ENCODE results near the gene KIF25.

DNA sequence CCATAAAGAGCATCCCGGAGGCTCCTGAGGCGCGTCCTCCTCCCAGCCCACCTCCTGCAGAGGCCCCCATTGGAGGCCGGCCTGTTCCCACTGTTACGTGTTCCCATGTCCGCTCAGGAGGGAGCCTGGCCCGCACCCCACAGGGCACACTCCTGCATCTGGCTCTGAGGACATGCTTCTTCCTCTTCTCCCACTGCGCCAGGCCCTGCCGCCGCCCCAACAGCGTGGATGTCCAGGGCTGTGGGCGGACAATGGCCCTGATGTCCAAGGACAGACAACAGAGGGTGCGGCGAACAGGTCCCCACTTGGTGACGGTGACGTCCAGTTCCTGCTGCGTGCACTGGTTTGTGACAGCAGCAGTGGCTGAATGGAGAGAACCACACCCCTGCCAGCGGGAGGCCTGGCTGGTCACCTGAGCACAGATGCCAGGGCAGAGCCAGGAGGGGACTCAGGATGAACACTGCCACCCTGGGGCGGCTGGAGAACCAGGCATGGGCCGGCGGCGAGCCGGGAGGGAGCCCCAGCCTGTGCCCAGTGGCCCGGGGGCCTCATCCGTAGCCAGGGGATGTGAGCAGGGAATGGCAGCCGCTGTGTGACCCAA, 54.9 kb downstream of the KIF25 start:
- TF ChIP-seq, protein P1, sequence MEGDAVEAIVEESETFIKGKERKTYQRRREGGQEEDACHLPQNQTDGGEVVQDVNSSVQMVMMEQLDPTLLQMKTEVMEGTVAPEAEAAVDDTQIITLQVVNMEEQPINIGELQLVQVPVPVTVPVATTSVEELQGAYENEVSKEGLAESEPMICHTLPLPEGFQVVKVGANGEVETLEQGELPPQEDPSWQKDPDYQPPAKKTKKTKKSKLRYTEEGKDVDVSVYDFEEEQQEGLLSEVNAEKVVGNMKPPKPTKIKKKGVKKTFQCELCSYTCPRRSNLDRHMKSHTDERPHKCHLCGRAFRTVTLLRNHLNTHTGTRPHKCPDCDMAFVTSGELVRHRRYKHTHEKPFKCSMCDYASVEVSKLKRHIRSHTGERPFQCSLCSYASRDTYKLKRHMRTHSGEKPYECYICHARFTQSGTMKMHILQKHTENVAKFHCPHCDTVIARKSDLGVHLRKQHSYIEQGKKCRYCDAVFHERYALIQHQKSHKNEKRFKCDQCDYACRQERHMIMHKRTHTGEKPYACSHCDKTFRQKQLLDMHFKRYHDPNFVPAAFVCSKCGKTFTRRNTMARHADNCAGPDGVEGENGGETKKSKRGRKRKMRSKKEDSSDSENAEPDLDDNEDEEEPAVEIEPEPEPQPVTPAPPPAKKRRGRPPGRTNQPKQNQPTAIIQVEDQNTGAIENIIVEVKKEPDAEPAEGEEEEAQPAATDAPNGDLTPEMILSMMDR (IDR thresholded peaks at IDR 0.05): no peak
- TF ChIP-seq POLR2A (IDR thresholded peaks at IDR 0.05) (no peak), POLR2AphosphoS5 (IDR thresholded peaks at IDR 0.05) (no peak)

Data from breast epithelium (tissue), 3 donors.